ENCODE results near the gene NOTCH1.
"Not testable (repeated sequence)": the region's sequence is repeated elsewhere in the genome, so short reads cannot be mapped to it uniquely, and the experiment has no call there.

- not testable (repeated sequence) for TF ChIP-seq CTCF (conservative IDR thresholded peaks at IDR 0.05); EZH2 (IDR thresholded peaks at IDR 0.05; ENCODE audit: low read depth)
These were observed 13.0 kb upstream of the NOTCH1 start for GRCh38 chr9:136558846-136559245.
